ENCODE measurements around the gene PDLIM5. TPM values are rescaled to one million over a fixed set of nuclear protein-coding genes. Genes with fewer than 3 reads are reported as not detected.

Gene PDLIM5
- total and polyA plus RNA-seq, 2 of the 8 experiments (the other 6 are each of a cell fraction or from before 2014, with no cell fraction given), result 37.3 to 62.1 TPM

DNA sequence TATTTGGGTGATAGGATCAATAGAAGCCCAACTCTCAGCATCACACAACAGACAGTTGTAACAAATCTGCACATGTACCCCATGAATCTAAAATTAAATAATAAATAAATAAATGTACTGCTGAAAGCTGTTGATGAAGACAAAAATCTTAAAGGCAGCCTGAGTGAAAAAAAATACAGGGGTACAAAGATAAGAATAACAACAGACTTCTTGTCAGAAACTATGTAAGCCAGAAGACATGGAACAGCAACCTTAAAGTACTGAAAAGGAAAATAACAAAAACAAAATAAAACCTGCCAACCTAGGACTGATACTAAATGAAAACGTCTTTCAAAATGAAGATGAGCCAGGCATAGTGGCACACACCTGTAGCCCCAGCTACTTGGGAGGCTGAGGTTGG lies 25.0 kb upstream of the PDLIM5 start:
- H3K27ac ChIP-seq (ENCODE audit: low read depth, low read length), result no peak overlapping the region
- POLR2A ChIA-PET (ENCODE audit: partially characterized antibody), result no interaction called here

More for the DNA sequence above, 25.0 kb upstream of the PDLIM5 start:
- Histone ChIP-seq H3K56ac (replicated peaks; ENCODE audit: insufficient read length, low read depth, low read length) (no peak overlapping the region), H2BK12ac (ENCODE audit: low read depth, low read length) (no peak overlapping the region), H2AK5ac (ENCODE audit: low read depth, low read length) (no peak overlapping the region), H4K8ac (ENCODE audit: extremely low read depth, insufficient read depth, low read length) (no peak overlapping the region), H3K79me1 (ENCODE audit: low read depth, low read length) (no peaks in the 10 kb centered on the region), H3K9me3 (ENCODE audit: insufficient read depth in 2 of 2, low read depth in 1 of 2, low read length in 1 of 2) (peaks cover 3 to 5% of the 10 kb centered on the region in 2 experiments; a peak in 2 of 4 replicates), H2AFZ (ENCODE audit: low read length) (no peak overlapping the region), H3K36me3 (ENCODE audit: control insufficient read depth in 2 of 4, insufficient read depth in 4 of 4, low read length in 3 of 4) (no peaks in the 10 kb centered on the region), H3K4me1 (replicated peaks in 1 of 4; ENCODE audit: control insufficient read depth in 3 of 4, insufficient read depth in 4 of 4, low read length in 3 of 4) (no peaks in the 10 kb centered on the region), H3K79me2 (ENCODE audit: control insufficient read depth in 1 of 2, insufficient read depth in 2 of 2, low read length in 2 of 2) (no peaks in the 10 kb centered on the region), H3K23ac (ENCODE audit: insufficient read length) (no peak overlapping the region), H2BK20ac (ENCODE audit: low read length) (no peak overlapping the region), H4K91ac (replicated peaks; ENCODE audit: insufficient read length, low read length) (no peak overlapping the region), H3K27me3 (replicated peaks in 1 of 4; ENCODE audit: control insufficient read depth in 3 of 4, extremely low read depth in 1 of 4, insufficient read depth in 3 of 4, low read length in 3 of 4) (no peaks in the 10 kb centered on the region), H4K5ac (ENCODE audit: insufficient read length, low read depth, low read length) (no peak overlapping the region), H3K23me2 (ENCODE audit: low read depth, low read length) (no peaks in the 10 kb centered on the region), H2BK5ac (ENCODE audit: low read depth, low read length) (no peak overlapping the region), H3K4ac (replicated peaks; ENCODE audit: insufficient read length, low read depth, low read length) (no peak overlapping the region), H2BK15ac (ENCODE audit: low read length) (no peak overlapping the region), H3K4me2 (ENCODE audit: insufficient read depth in 1 of 2, low read depth in 2 of 2, low read length in 2 of 2) (no peak overlapping the region), H3K9ac (replicated peaks in 1 of 4; ENCODE audit: extremely low read depth in 1 of 4, low read depth in 3 of 4, low read length in 3 of 4) (no peak overlapping the region), H3K4me3 (ENCODE audit: extremely low read depth in 1 of 4, insufficient read depth in 2 of 4, low read depth in 3 of 4, low read length in 4 of 4) (no peak overlapping the region), H3K18ac (ENCODE audit: extremely low read depth, low read length) (no peak overlapping the region), H3K14ac (ENCODE audit: insufficient read length) (no peak overlapping the region), H2BK120ac (replicated peaks; ENCODE audit: low read depth, low read length) (no peak overlapping the region), H4K20me1 (replicated peaks in 1 of 2; ENCODE audit: control insufficient read depth in 1 of 2, insufficient read depth in 2 of 2, low read length in 2 of 2) (no peaks in the 10 kb centered on the region)
- FAIRE-seq (no peak), DNase-seq (ENCODE audit: low read depth in 1 of 2, low spot score in 2 of 2) (no peak)
- CTCF ChIA-PET (ENCODE audit: partially characterized antibody), result no interaction called here
- WGBS, 2 experiments (ENCODE audit: extremely low coverage in 1 of 2, insufficient coverage in 1 of 2, insufficient read length in 1 of 2, insufficient replicate concordance in 2 of 2, low coverage in 1 of 2, low lambda C conversion rate in 2 of 2, missing lambda C conversion rate in 1 of 2), result 76% methylated on average over 1 of the region's 1 CpG; no CpG with 5 or more reads in 1 of the 2 experiments
- no peak for TF ChIP-seq TEAD4 (IDR thresholded peaks at IDR 0.05; ENCODE audit: low read depth, low read length)
- TF ChIP-seq EP300 (IDR thresholded peaks at IDR 0.05; ENCODE audit: borderline replicate concordance in 1 of 2, low read depth in 2 of 2, low read length in 2 of 2), result no peak
- no peak for TF ChIP-seq SUZ12 (IDR thresholded peaks at IDR 0.05; ENCODE audit: low read length)
- no peak for TF ChIP-seq CTBP2 (IDR thresholded peaks at IDR 0.05; ENCODE audit: borderline replicate concordance, insufficient read depth, insufficient read length, low read length)
- no peak for TF ChIP-seq KDM1A (IDR thresholded peaks at IDR 0.05; ENCODE audit: borderline replicate concordance, low read length)
- TF ChIP-seq FOSL1 (IDR thresholded peaks at IDR 0.05; ENCODE audit: insufficient read depth, low read depth, low read length), result no peak
- no peak for TF ChIP-seq JUN (IDR thresholded peaks at IDR 0.05; ENCODE audit: low read depth, low read length)
- TF ChIP-seq HDAC2 (IDR thresholded peaks at IDR 0.05; ENCODE audit: borderline replicate concordance in 1 of 2, low read depth in 2 of 2, low read length in 2 of 2), result no peak

All from H1 (cell line).